CD8-positive, alpha-beta memory T cell (primary cell): ENCODE measurements around the gene MMP24OS. TPM values are rescaled to one million over a fixed set of nuclear protein-coding genes. Genes with fewer than 3 reads are reported as not detected.
"Not testable (repeated sequence)": the region's sequence is repeated elsewhere in the genome, so short reads cannot be mapped to it uniquely, and the experiment has no call there.

Experiments used
- CTCF ChIA-PET: fragments of 350-600 bp; sonication (Branson Sonifier 250); formaldehyde crosslinking; loops from one replicate; lab custom pipeline; 2021; ENCODE audit warnings: antibody characterized with exemption; lab: Charles Lee
- POLR2A ChIA-PET: fragments of 350-600 bp; sonication (Branson Sonifier 250); formaldehyde crosslinking; loops from one replicate; lab custom pipeline; 2021; ENCODE audit warnings: antibody characterized with exemption; lab: Charles Lee
- DNase-seq, 5 donors: peaks; one replicate each; pipeline versions ENCODE4 v3.0.0 to v3.0.0-alpha.2; 2020 to 2022; ENCODE audit warnings: mixed read lengths in 1 of 5
- H3K27ac ChIP-seq: one replicate; pipeline ENCODE4 v1.7.0; 2013; ENCODE audit warnings: low read depth, mild to moderate bottlenecking, low read length, moderate library complexity
- H3K27me3 ChIP-seq: 2 replicates; pipeline ENCODE4 v1.7.0; 2013; ENCODE audit warnings: low read length, mild to moderate bottlenecking; ENCODE audit not compliant: insufficient read depth, poor library complexity, severe bottlenecking
- H3K36me3 ChIP-seq: 2 replicates; pipeline ENCODE4 v1.7.0; 2013; ENCODE audit warnings: mild to moderate bottlenecking, low read length, moderate library complexity; ENCODE audit not compliant: insufficient read depth
- H3K4me1 ChIP-seq: 2 replicates; pipeline ENCODE4 v1.7.0; 2013; ENCODE audit warnings: mild to moderate bottlenecking, low read length, moderate library complexity; ENCODE audit not compliant: insufficient read depth
- H3K4me3 ChIP-seq: 2 replicates; pipeline ENCODE4 v1.7.0; 2013; ENCODE audit warnings: mild to moderate bottlenecking, low read length
- H3K9me3 ChIP-seq: 2 replicates; pipeline ENCODE4 v1.7.0; 2013; ENCODE audit warnings: mild to moderate bottlenecking, low read length
- H3K27ac Mint-ChIP-seq, 8 donors: one replicate each; pipeline ENCODE4 v1.8.0; 2020 to 2021; ENCODE audit warnings: mixed read lengths in 8 of 8, mild to moderate bottlenecking in 6 of 8, inconsistent platforms in 3 of 8, moderate library complexity in 3 of 8
- H3K27me3 Mint-ChIP-seq, 2 donors: one replicate each; pipeline ENCODE4 v1.8.0; 2020 to 2021; ENCODE audit warnings: mixed read lengths in 2 of 2, mild to moderate bottlenecking in 1 of 2, moderate library complexity in 1 of 2
- H3K36me3 Mint-ChIP-seq, 3 donors: one replicate each; pipeline ENCODE4 v1.8.0; 2020 to 2021; ENCODE audit warnings: mixed read lengths in 3 of 3, inconsistent platforms in 1 of 3, mild to moderate bottlenecking in 1 of 3
- H3K4me1 Mint-ChIP-seq, 3 donors: one replicate each; pipeline ENCODE4 v1.8.0; 2020 to 2021; ENCODE audit warnings: mixed read lengths in 3 of 3, inconsistent platforms in 1 of 3, mild to moderate bottlenecking in 1 of 3
- H3K4me3 Mint-ChIP-seq, 7 donors: one replicate each; pipeline ENCODE4 v1.8.0; 2020 to 2021; ENCODE audit warnings: mixed read lengths in 7 of 7, mild to moderate bottlenecking in 6 of 7, moderate library complexity in 4 of 7, inconsistent platforms in 2 of 7
- H3K9me3 Mint-ChIP-seq, 5 donors: one replicate each; pipeline ENCODE4 v1.8.0; 2020 to 2022; ENCODE audit warnings: mixed read lengths in 5 of 5, mild to moderate bottlenecking in 3 of 5, moderate library complexity in 2 of 5, inconsistent platforms in 1 of 5
- polyA plus RNA-seq: library from polyadenylated mRNA; unstranded; fragments of 300-500 nt; fragmentation: Illumina TruSeq; gene quantifications from one replicate; pipeline ENCODE4 v1.2.3, GENCODE V29; 2021
- total RNA-seq, 2 experiments: library from RNA; stranded (reverse); gene quantifications; one replicate each; pipeline ENCODE4 v1.2.3, GENCODE V29; 2021

MMP24OS gene
- total and polyA plus RNA-seq, 3 experiments from 2014 or later: 14.0 to 36.6 (median 36.5) TPM

- POLR2A ChIA-PET: no interaction called here
- H3K27me3 Mint-ChIP-seq: peaks cover 0 to 2% of the 10 kb centered on the region in 2 donors
These were observed 23.4 kb downstream of the MMP24OS start for GRCh38 chr20:35254448-35254999.

DNA sequence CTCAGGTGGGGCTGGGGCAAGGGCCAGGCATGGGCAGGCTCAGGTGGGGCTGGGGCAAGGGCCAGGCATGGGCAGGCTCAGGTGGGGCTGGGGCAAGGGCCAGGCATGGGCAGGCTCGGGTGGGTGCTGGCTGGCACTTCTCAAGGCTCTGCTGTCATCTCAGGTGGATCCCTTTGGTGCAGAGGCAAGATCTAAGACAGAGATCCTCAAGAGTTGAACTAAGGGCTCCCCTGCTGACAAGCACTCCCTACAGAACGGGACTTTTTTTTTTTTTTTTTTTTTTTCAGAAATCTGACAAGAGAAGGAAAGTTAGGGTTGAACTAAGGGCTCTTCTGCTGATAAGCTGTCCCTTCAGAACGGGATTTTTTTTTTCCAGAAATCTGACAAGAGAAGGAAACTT lies 24.9 kb downstream of the MMP24OS start:
- CTCF ChIA-PET: interaction anchor here (0.9 to 1.1 kb wide), 2 partner anchors 17 to 50 kb away, joined by 3 read pairs; no protein-coding TSS in a partner anchor

More at GRCh38 chr20:35254448-35254999, 23.4 kb downstream of the MMP24OS start:
- Mint-ChIP-seq H3K36me3 (peaks cover 7 to 25% (median 8%) of the 10 kb centered on the region in 3 donors), H3K4me3 (no peak overlapping the region), H3K9me3 (no peaks in the 10 kb centered on the region), H3K27ac (peak overlapping the region; percentile 48 to 98 (median 82)), H3K4me1 (peaks cover 30 to 41% (median 32%) of the 10 kb centered on the region in 3 donors)
- Histone ChIP-seq H3K4me3 (no peak overlapping the region), H3K9me3 (no peaks in the 10 kb centered on the region), H3K27me3 (no peaks in the 10 kb centered on the region), H3K27ac (no peak overlapping the region), H3K4me1 (peaks cover 23% of the 10 kb centered on the region), H3K36me3 (no peaks in the 10 kb centered on the region)
- no peak for DNase-seq
- CTCF ChIA-PET: interaction anchor here (1.1 kb wide), 1 partner anchor 46 kb away, joined by 3 read pairs; no protein-coding TSS in a partner anchor

GRCh38 chr20:35252598-35252997 lies 25.3 kb downstream of the MMP24OS start:
- Histone ChIP-seq H3K4me1 (peaks cover 23% of the 10 kb centered on the region), H3K27ac (peak overlapping the region; percentile 80)
- not testable (repeated sequence) for H3K9me3 ChIP-seq, H3K36me3 ChIP-seq, H3K27me3 ChIP-seq, DNase-seq, H3K4me3 ChIP-seq, H3K27me3 Mint-ChIP-seq, H3K9me3 Mint-ChIP-seq
- Mint-ChIP-seq H3K4me1 (peaks cover 32 to 33% (median 33%) of the 10 kb centered on the region in 3 donors), H3K27ac (peak overlapping the region; percentile 96 to 100 (median 100)), H3K4me3 (peak overlapping the region; percentile 17 to 87 (median 79)), H3K36me3 (peaks cover 7 to 18% (median 8%) of the 10 kb centered on the region in 3 donors)
- CTCF ChIA-PET: interaction anchor here (0.9 to 1.1 kb wide), 2 partner anchors 17 to 48 kb away, joined by 3 read pairs; no protein-coding TSS in a partner anchor
- POLR2A ChIA-PET: interaction anchor here (1.0 to 1.9 kb wide), 5 partner anchors 14 to 701 kb away, joined by 3 to 8 read pairs (median 4); partner anchors contain the start of genes MMP24OS and SCAND1

More for the DNA sequence above, 24.9 kb downstream of the MMP24OS start:
- no peaks in the 10 kb centered on the region for H3K27me3 ChIP-seq
- POLR2A ChIA-PET: interaction anchor here (0.7 to 1.7 kb wide), 2 partner anchors 30 to 31 kb away, joined by 4 to 8 read pairs; no protein-coding TSS in a partner anchor
- H3K36me3 ChIP-seq: no peaks in the 10 kb centered on the region
- H3K9me3 Mint-ChIP-seq: no peaks in the 10 kb centered on the region
- H3K4me1 ChIP-seq: peaks cover 23% of the 10 kb centered on the region
- no peak overlapping the region for H3K4me3 ChIP-seq
- peaks cover 30 to 33% (median 32%) of the 10 kb centered on the region in 3 donors for H3K4me1 Mint-ChIP-seq
- H3K4me3 Mint-ChIP-seq: peak overlapping the region in 1 of 7 donors; percentile 32
- H3K27ac Mint-ChIP-seq: peak overlapping the region; percentile 81 to 98 (median 94)
- H3K27me3 Mint-ChIP-seq: peaks cover 0 to 2% of the 10 kb centered on the region in 2 donors
- DNase-seq: no peak
- peaks cover 7 to 15% (median 8%) of the 10 kb centered on the region in 3 donors for H3K36me3 Mint-ChIP-seq
- H3K27ac ChIP-seq: peak overlapping the region; percentile 80
- H3K9me3 ChIP-seq: no peaks in the 10 kb centered on the region

DNA sequence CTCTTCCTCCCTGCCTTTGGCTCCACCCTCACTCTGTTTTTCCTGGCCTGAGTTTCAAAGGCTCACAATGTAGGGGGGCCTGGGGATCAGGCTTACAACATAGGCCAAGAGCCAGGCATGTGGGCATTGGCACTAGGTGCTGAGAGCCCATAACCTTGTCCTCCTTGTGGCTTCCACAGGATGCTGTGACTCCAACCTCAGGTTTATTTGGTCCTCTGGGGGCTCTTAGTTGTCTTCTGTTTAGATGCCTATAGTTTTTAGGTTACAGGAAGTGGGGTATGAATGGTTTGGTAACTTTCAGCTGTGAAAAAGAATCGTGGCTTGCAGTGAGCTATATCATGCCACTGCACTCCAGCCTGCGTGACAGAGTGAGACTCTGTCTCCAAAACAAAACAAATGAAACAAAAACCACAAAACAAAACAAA lies 25.9 kb downstream of the MMP24OS start:
- Mint-ChIP-seq H3K27me3 (peaks cover 0 to 2% of the 10 kb centered on the region in 2 donors), H3K4me3 (peak overlapping the region; percentile 17 to 87 (median 81)), H3K9me3 (no peaks in the 10 kb centered on the region), H3K27ac (peak overlapping the region; percentile 96 to 100 (median 100)), H3K4me1 (peaks cover 29 to 32% (median 32%) of the 10 kb centered on the region in 3 donors), H3K36me3 (peaks cover 4 to 15% (median 5%) of the 10 kb centered on the region in 3 donors)
- POLR2A ChIA-PET: interaction anchor here (0.6 to 1.9 kb wide), 7 partner anchors 15 to 702 kb away, joined by 3 to 8 read pairs (median 3); partner anchors contain the start of genes MMP24OS and SCAND1
- H3K4me3 ChIP-seq: no peak overlapping the region
- peak overlapping the region; percentile 80 for H3K27ac ChIP-seq
- CTCF ChIA-PET: interaction anchor here (1.0 to 1.2 kb wide), 3 partner anchors 25 to 48 kb away, joined by 3 read pairs; no protein-coding TSS in a partner anchor
- peaks cover 23% of the 10 kb centered on the region for H3K4me1 ChIP-seq
- H3K36me3 ChIP-seq: no peaks in the 10 kb centered on the region
- no peaks in the 10 kb centered on the region for H3K27me3 ChIP-seq
- H3K9me3 ChIP-seq: no peaks in the 10 kb centered on the region
- peak; percentile 34 to 81 (median 44) for DNase-seq

DNA sequence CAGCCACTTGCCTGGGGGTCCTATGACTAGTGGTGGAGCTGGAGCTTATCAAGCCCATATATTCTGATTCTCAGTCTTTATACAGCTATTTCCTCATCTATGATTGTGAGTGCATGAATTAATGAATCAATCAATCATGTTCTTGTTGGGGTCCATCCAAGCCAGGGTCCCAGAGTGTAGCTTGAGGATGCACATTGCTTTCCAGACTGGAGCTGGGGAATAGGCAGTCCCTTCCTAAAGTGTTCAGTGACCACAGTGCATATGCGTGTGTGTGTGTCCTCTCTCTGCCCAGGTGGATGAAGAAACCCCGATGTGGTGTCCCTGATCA lies 26.3 kb downstream of the MMP24OS start:
- ChIA-PET CTCF (interaction anchor here (1.0 to 1.2 kb wide), 3 partner anchors 26 to 47 kb away, joined by 3 read pairs; no protein-coding TSS in a partner anchor), POLR2A (interaction anchor here (0.6 to 1.9 kb wide), 7 partner anchors 15 to 702 kb away, joined by 3 to 8 read pairs (median 3); partner anchors contain the start of genes MMP24OS and SCAND1)
- Histone ChIP-seq H3K36me3 (no peaks in the 10 kb centered on the region), H3K4me3 (no peak overlapping the region), H3K9me3 (no peaks in the 10 kb centered on the region), H3K4me1 (peaks cover 23% of the 10 kb centered on the region), H3K27me3 (no peaks in the 10 kb centered on the region), H3K27ac (peak overlapping the region; percentile 80)
- Mint-ChIP-seq H3K36me3 (peaks cover 0 to 12% (median 4%) of the 10 kb centered on the region in 3 donors), H3K4me3 (peak overlapping the region in 6 of 7 donors; percentile 49 to 87 (median 82)), H3K4me1 (peaks cover 28 to 32% (median 32%) of the 10 kb centered on the region in 3 donors), H3K27me3 (peaks cover 0 to 2% of the 10 kb centered on the region in 2 donors), H3K9me3 (no peaks in the 10 kb centered on the region), H3K27ac (peak overlapping the region; percentile 96 to 100 (median 100))
- DNase-seq: no peak

DNA sequence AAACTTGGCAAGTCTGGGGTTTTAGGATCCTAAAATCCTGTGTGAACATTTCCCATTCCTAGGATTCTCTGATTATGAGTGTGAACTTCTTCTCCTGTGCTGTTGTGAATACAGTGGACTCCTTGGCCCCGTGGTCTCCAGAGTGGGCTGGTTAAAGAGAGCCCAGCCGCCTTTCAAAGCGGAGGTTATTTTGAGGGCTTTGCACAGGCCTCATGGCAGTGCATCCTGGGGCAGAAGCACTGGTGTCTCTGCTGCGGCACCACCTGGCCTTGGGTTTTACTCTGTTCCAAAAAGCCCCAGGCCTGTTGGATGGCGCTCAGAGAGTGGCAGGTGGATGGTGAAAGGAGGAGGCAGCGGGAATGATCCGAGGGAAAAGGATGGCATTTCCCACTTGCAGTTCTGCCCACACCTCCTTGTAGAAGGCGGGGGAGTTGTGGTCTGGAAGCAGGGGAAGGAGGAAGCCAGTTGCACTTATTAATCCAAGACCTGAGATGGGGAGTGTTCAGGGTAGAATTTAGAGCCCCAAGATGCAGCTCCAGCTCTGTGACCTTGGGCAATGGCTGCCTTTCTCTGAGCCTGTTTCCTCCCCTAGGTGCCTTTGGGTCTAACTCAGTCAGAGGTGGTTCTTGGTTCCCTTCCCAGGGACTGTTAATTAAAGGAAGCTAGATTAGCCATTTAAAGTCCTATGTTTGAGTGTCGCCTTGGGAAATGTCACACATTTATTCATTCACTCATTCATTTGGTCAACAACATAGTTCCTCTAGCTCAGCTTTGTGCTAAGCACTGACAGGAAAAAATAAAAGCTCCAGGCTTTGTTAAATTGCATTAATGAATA lies 29.1 kb downstream of the MMP24OS start:
- peaks cover 0 to 5% (median 2%) of the 10 kb centered on the region in 3 donors for H3K36me3 Mint-ChIP-seq
- H3K9me3 Mint-ChIP-seq: no peaks in the 10 kb centered on the region
- ChIA-PET POLR2A (interaction anchor here (0.5 to 1.6 kb wide), 2 partner anchors 25 to 29 kb away, joined by 3 to 7 read pairs; partner anchors contain the start of gene MMP24OS), CTCF (no interaction called here)
- H3K4me1 ChIP-seq: peaks cover 23% of the 10 kb centered on the region
- H3K4me3 ChIP-seq: no peak overlapping the region
- H3K4me3 Mint-ChIP-seq: no peak overlapping the region
- H3K27ac Mint-ChIP-seq: peak overlapping the region in 4 of 8 donors; percentile 51 to 73 (median 54)
- H3K27me3 ChIP-seq: no peaks in the 10 kb centered on the region
- H3K36me3 ChIP-seq: no peaks in the 10 kb centered on the region
- DNase-seq: no peak
- H3K27me3 Mint-ChIP-seq: peaks cover 0 to 3% of the 10 kb centered on the region in 2 donors
- peaks cover 28 to 32% (median 28%) of the 10 kb centered on the region in 3 donors for H3K4me1 Mint-ChIP-seq
- H3K9me3 ChIP-seq: no peaks in the 10 kb centered on the region
- H3K27ac ChIP-seq: no peak overlapping the region

DNA sequence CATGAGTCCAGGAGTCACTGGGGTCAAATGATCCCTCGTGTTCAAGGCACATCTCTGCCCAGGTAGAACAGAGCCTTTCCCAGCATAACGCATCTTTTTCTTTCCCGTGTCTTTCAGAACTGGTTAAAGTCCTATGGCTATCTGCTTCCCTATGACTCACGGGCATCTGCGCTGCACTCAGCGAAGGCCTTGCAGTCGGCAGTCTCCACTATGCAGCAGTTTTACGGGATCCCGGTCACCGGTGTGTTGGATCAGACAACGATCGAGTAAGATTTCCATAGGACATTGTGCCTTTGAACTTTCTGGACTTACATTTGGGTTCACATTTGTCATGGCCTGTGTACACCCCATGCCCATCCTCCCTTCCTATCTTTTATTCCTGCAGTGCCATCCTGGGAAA lies 31.2 kb downstream of the MMP24OS start:
- Histone ChIP-seq H3K4me1 (peaks cover 14% of the 10 kb centered on the region), H3K4me3 (no peak overlapping the region), H3K9me3 (no peaks in the 10 kb centered on the region), H3K36me3 (no peaks in the 10 kb centered on the region), H3K27ac (no peak overlapping the region), H3K27me3 (peaks cover 1% of the 10 kb centered on the region)
- POLR2A ChIA-PET: no interaction called here
- Mint-ChIP-seq H3K27me3 (peaks cover 0 to 6% of the 10 kb centered on the region in 2 donors), H3K27ac (peak overlapping the region in 2 of 8 donors; percentile 11 to 87), H3K4me1 (peaks cover 14 to 17% (median 16%) of the 10 kb centered on the region in 3 donors), H3K4me3 (no peak overlapping the region), H3K9me3 (no peaks in the 10 kb centered on the region), H3K36me3 (peaks cover 0 to 5% (median 2%) of the 10 kb centered on the region in 3 donors)
- CTCF ChIA-PET: interaction anchor here (0.6 kb wide), 1 partner anchor 151 kb away, joined by 3 read pairs; no protein-coding TSS in a partner anchor
- no peak for DNase-seq
